Measurements from ENCODE around the gene PRKAR2B. TPM values are rescaled to one million over a fixed set of nuclear protein-coding genes. Genes with fewer than 3 reads are reported as not detected.
"Not testable (repeated sequence)": the region's sequence is repeated elsewhere in the genome, so short reads cannot be mapped to it uniquely, and the experiment has no call there.

Gene PRKAR2B
- total RNA-seq, 4 donors from 2014 or later = 89.5 to 127 (median 102) TPM

GRCh38 chr7:107085180-107085579 lies 40.7 kb downstream of the PRKAR2B start:
- no peak for DNase-seq (ENCODE audit: extremely low spot score)
- TF ChIP-seq POLR2A (IDR thresholded peaks at IDR 0.05; ENCODE audit: low read depth) (no peak), EP300 (IDR thresholded peaks at IDR 0.05) (no peak), POLR2AphosphoS5 (IDR thresholded peaks at IDR 0.05) (no peak)
- TF ChIP-seq, protein P1, sequence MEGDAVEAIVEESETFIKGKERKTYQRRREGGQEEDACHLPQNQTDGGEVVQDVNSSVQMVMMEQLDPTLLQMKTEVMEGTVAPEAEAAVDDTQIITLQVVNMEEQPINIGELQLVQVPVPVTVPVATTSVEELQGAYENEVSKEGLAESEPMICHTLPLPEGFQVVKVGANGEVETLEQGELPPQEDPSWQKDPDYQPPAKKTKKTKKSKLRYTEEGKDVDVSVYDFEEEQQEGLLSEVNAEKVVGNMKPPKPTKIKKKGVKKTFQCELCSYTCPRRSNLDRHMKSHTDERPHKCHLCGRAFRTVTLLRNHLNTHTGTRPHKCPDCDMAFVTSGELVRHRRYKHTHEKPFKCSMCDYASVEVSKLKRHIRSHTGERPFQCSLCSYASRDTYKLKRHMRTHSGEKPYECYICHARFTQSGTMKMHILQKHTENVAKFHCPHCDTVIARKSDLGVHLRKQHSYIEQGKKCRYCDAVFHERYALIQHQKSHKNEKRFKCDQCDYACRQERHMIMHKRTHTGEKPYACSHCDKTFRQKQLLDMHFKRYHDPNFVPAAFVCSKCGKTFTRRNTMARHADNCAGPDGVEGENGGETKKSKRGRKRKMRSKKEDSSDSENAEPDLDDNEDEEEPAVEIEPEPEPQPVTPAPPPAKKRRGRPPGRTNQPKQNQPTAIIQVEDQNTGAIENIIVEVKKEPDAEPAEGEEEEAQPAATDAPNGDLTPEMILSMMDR (IDR thresholded peaks at IDR 0.05) = no peak
- Histone ChIP-seq H3K27ac (replicated peaks in 1 of 4) (no peak overlapping the region), H3K36me3 (no peaks in the 10 kb centered on the region), H3K4me1 (peaks cover 0 to 32% (median 25%) of the 10 kb centered on the region in 4 donors), H3K9me3 (no peaks in the 10 kb centered on the region), H3K4me3 (no peak overlapping the region), H3K27me3 (no peaks in the 10 kb centered on the region)
- intact Hi-C loops (cut with DNase I) = no loop called here

DNA sequence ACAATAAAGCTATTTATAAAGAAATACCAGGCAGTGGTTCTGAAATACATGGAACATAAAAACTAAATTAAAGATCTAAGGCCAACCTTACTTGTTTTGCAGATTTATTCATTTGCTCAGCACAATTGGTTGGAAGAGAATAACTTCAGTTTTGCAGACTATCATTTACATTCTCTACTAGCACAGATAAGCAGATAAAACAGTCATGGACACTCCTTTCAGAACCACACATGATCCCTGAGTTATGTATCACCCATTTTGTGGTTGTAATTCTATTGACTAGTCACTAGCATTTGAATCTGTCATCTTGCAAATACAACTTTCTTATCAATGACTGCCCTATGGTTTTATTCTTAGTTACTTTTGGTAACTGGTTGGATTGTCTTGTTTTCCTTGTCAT lies 45.1 kb downstream of the PRKAR2B start:
- Histone ChIP-seq H3K27ac (replicated peaks in 1 of 4) (no peak overlapping the region), H3K4me1 (peaks cover 5 to 47% (median 37%) of the 10 kb centered on the region in 4 donors), H3K9me3 (no peaks in the 10 kb centered on the region), H3K36me3 (no peaks in the 10 kb centered on the region), H3K4me3 (no peak overlapping the region), H3K27me3 (no peaks in the 10 kb centered on the region)
- intact Hi-C loops (cut with DNase I) = no loop called here
- no peak for DNase-seq (ENCODE audit: extremely low spot score)
- TF ChIP-seq POLR2AphosphoS5 (IDR thresholded peaks at IDR 0.05) (no peak), EP300 (IDR thresholded peaks at IDR 0.05) (no peak), POLR2A (IDR thresholded peaks at IDR 0.05; ENCODE audit: low read depth) (no peak)

DNA sequence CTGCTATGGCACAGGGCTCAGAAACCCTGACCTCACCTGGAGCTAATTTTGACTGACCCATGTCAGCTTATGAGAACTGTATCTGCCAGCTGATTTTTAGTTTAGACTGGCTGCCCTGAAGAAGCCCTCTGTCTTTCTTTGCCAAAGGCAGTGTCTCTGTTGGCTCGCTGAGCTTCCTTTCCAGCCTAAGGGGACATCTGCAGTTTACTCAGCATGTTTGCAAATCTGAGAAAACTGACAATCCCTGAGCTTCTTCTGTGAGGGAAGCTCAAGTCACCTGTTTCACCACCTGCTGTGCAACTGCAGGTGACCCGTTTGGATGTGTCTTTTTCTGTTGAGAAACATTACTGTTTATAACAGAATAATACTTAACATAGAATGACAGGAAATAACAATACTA lies 46.0 kb downstream of the PRKAR2B start:
- no peaks in the 10 kb centered on the region for H3K27me3 ChIP-seq
- no peak for TF ChIP-seq POLR2AphosphoS5 (IDR thresholded peaks at IDR 0.05)
- TF ChIP-seq, protein P1 (IDR thresholded peaks at IDR 0.05) = no peak
- no peak for TF ChIP-seq EP300 (IDR thresholded peaks at IDR 0.05)
- TF ChIP-seq POLR2A (IDR thresholded peaks at IDR 0.05; ENCODE audit: low read depth) = no peak
- DNase-seq (ENCODE audit: extremely low spot score) = no peak
- 55% methylated on average over 2 of the region's 2 CpGs for WGBS
- H3K27ac ChIP-seq (replicated peaks in 1 of 4) = no peak overlapping the region
- peaks cover 5 to 47% (median 37%) of the 10 kb centered on the region in 4 donors for H3K4me1 ChIP-seq
- no peaks in the 10 kb centered on the region for H3K36me3 ChIP-seq
- intact Hi-C loops (cut with DNase I) = no loop called here
- no peaks in the 10 kb centered on the region for H3K9me3 ChIP-seq
- no peak overlapping the region for H3K4me3 ChIP-seq

- Histone ChIP-seq H3K27ac (replicated peaks in 1 of 4) (no peak overlapping the region), H3K36me3 (no peaks in the 10 kb centered on the region), H3K27me3 (no peaks in the 10 kb centered on the region), H3K9me3 (no peaks in the 10 kb centered on the region), H3K4me3 (no peak overlapping the region), H3K4me1 (peaks cover 5 to 47% (median 37%) of the 10 kb centered on the region in 4 donors)
- no peak for TF ChIP-seq POLR2AphosphoS5 (IDR thresholded peaks at IDR 0.05)
- TF ChIP-seq, protein P1 (IDR thresholded peaks at IDR 0.05) = no peak
- TF ChIP-seq EP300 (IDR thresholded peaks at IDR 0.05) = no peak
- TF ChIP-seq POLR2A (IDR thresholded peaks at IDR 0.05; ENCODE audit: low read depth) = no peak
- 93% methylated on average over 2 of the region's 2 CpGs for WGBS
- no peak for DNase-seq (ENCODE audit: extremely low spot score)
- intact Hi-C loops (cut with DNase I) = no loop called here
Measured at GRCh38 chr7:107091306-107091705, 46.8 kb downstream of the PRKAR2B start.

DNA sequence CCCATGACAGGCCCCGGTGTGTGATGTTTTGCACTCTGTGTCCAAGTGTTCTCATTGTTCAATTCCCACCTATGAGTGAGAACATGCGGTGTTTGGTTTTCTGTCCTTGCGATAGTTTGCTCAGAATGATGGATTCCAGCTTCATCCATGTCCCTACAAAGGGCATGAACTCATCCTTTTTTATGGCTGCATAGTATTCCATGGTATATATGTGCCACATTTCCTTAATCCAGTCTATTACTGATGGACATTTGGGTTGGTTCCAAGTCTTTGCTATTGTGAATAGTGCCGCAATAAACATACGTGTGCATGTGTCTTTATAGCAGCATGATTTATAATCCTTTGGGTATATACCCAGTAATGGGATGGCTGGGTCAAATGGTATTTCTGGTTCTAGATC lies 49.2 kb downstream of the PRKAR2B start:
- H3K9me3 ChIP-seq; H3K4me3 ChIP-seq; H3K27me3 ChIP-seq; H3K36me3 ChIP-seq; intact Hi-C loops (cut with DNase I); H3K27ac ChIP-seq (replicated peaks in 1 of 4); DNase-seq (ENCODE audit: extremely low spot score): not testable (repeated sequence)
- WGBS = 97% methylated on average over 5 of the region's 5 CpGs
- peaks cover 5 to 30% (median 20%) of the 10 kb centered on the region in 4 donors for H3K4me1 ChIP-seq

- H3K36me3 ChIP-seq; DNase-seq (ENCODE audit: extremely low spot score); H3K27ac ChIP-seq (replicated peaks in 1 of 4); H3K4me3 ChIP-seq; intact Hi-C loops (cut with DNase I); H3K27me3 ChIP-seq: not testable (repeated sequence)
- Histone ChIP-seq H3K4me1 (peaks cover 0 to 14% (median 11%) of the 10 kb centered on the region in 4 donors), H3K9me3 (peaks cover 0 to 11% (median 8%) of the 10 kb centered on the region in 4 donors)
- WGBS = 99% methylated on average over 12 of the region's 12 CpGs
Measured at GRCh38 chr7:107099154-107099553, 54.6 kb downstream of the PRKAR2B start.
